Trophoblast cell (in vitro differentiated cells and primary cell): ENCODE results near the gene TALDO1.
A peak's percentile ranks its signal among the peaks of the same experiment; 100 is the strongest.

Experiments used
- DNase-seq, 2 donors: peaks; one replicate each; pipeline ENCODE4 v3.0.0-alpha.2; 2016
- H2AFZ ChIP-seq: 2 replicates; pipeline ENCODE4 v1.6.1; 2013; ENCODE audit warnings: low read length, moderate library complexity, mild to moderate bottlenecking; ENCODE audit not compliant: insufficient read depth, poor library complexity
- H2AK5ac ChIP-seq: 2 replicates; pipeline ENCODE4 v1.6.1; 2013; ENCODE audit warnings: mild to moderate bottlenecking, low read length
- H2BK120ac ChIP-seq: 2 replicates; pipeline ENCODE4 v1.6.1; 2013; ENCODE audit warnings: low read length, mild to moderate bottlenecking, moderate library complexity; ENCODE audit not compliant: insufficient read depth, poor library complexity
- H2BK12ac ChIP-seq: 2 replicates; pipeline ENCODE4 v1.6.1; 2013; ENCODE audit warnings: mild to moderate bottlenecking, low read length, moderate library complexity
- H2BK5ac ChIP-seq: 2 replicates; pipeline ENCODE4 v1.6.1; 2013; ENCODE audit warnings: low read length, low read depth, moderate library complexity, mild to moderate bottlenecking; ENCODE audit not compliant: poor library complexity
- H3K14ac ChIP-seq: 2 replicates; pipeline ENCODE4 v1.6.1; 2013; ENCODE audit warnings: mild to moderate bottlenecking, low read length
- H3K18ac ChIP-seq: 2 replicates; pipeline ENCODE4 v1.6.1; 2013; ENCODE audit warnings: mild to moderate bottlenecking, low read length
- H3K23ac ChIP-seq: 2 replicates; pipeline ENCODE4 v1.6.1; 2013; ENCODE audit warnings: low read length
- H3K27ac ChIP-seq: 2 replicates; pipeline ENCODE4 v1.5.1; 2013; ENCODE audit warnings: low read depth, mild to moderate bottlenecking, inconsistent platforms, low read length, moderate library complexity
- H3K27me3 ChIP-seq: 2 replicates; pipeline ENCODE4 v1.6.1; 2013; ENCODE audit warnings: inconsistent platforms, mild to moderate bottlenecking, low read length, moderate library complexity; ENCODE audit not compliant: insufficient read depth
- H3K36me3 ChIP-seq, 2 experiments: 1 replicate in 1 of 2; 2 replicates in 1 of 2; pipeline ENCODE4 v1.6.1; 2013; ENCODE audit warnings: low read length in 2 of 2, mild to moderate bottlenecking in 2 of 2, moderate library complexity in 1 of 2; ENCODE audit not compliant: insufficient read depth in 2 of 2, control insufficient read depth in 1 of 2
- H3K4ac ChIP-seq: 2 replicates; pipeline ENCODE4 v1.6.1; 2013; ENCODE audit warnings: low read depth, mild to moderate bottlenecking, low read length, moderate library complexity
- H3K4me1 ChIP-seq, 2 experiments: 1 replicate in 1 of 2; 2 replicates in 1 of 2; pipeline ENCODE4 v1.6.1; 2013; ENCODE audit warnings: low read length in 2 of 2, mild to moderate bottlenecking in 2 of 2, moderate library complexity in 1 of 2; ENCODE audit not compliant: insufficient read depth in 2 of 2, control insufficient read depth in 1 of 2
- H3K4me2 ChIP-seq: 2 replicates; pipeline ENCODE4 v1.6.1; 2013; ENCODE audit warnings: inconsistent platforms, mild to moderate bottlenecking, low read length, moderate library complexity
- H3K4me3 ChIP-seq: 2 replicates; pipeline ENCODE4 v1.5.1; 2013; ENCODE audit warnings: mild to moderate bottlenecking, low read depth, low read length, inconsistent platforms
- H3K79me1 ChIP-seq: one replicate; pipeline ENCODE4 v1.6.1; 2013; ENCODE audit warnings: low read length
- H3K79me2 ChIP-seq: 2 replicates; pipeline ENCODE4 v1.6.1; 2013; ENCODE audit warnings: low read length, mild to moderate bottlenecking; ENCODE audit not compliant: control insufficient read depth, insufficient read depth, poor library complexity
- H3K9ac ChIP-seq: 2 replicates; pipeline ENCODE4 v1.6.1; 2013; ENCODE audit warnings: mild to moderate bottlenecking, low read length
- H3K9me3 ChIP-seq: 2 replicates; pipeline ENCODE4 v1.6.1; 2013; ENCODE audit warnings: low read depth, mild to moderate bottlenecking, control low read depth, inconsistent platforms, low read length; ENCODE audit not compliant: insufficient read depth
- H4K12ac ChIP-seq: 2 replicates; pipeline ENCODE4 v1.6.1; 2013; ENCODE audit warnings: low read depth, mild to moderate bottlenecking, low read length, moderate library complexity
- H4K8ac ChIP-seq: 2 replicates; pipeline ENCODE4 v1.6.1; 2013; ENCODE audit warnings: low read depth, mild to moderate bottlenecking, low read length, moderate library complexity
- H4K91ac ChIP-seq: one replicate; pipeline ENCODE4 v1.6.1; 2013; ENCODE audit warnings: low read depth, mild to moderate bottlenecking, low read length, moderate library complexity
- WGBS: extraction: QIAGEN DNeasy Blood & Tissue Kit; methylation state at CpG from one replicate; pipeline ENCODE4 v1.1.7; 2013; ENCODE audit warnings: missing lambda C conversion rate; ENCODE audit not compliant: insufficient read length, insufficient coverage; ENCODE audit errors: extremely low coverage; 5-methylcytosine and 5-hydroxymethylcytosine counted together

The TALDO1 gene

GRCh38 chr11:748007-748359 is 719 bp downstream of the TALDO1 start:
- no CpG with 5 or more reads among the region's 18 CpGs for WGBS
- Histone ChIP-seq H3K23ac (peak overlapping the region; percentile 68), H2BK120ac (peak overlapping the region; percentile 62), H2BK5ac (no peak overlapping the region), H3K4me2 (peak overlapping the region; percentile 100), H2AFZ (peak overlapping the region; percentile 51), H3K36me3 (peaks cover 5 to 6% of the 10 kb centered on the region in 2 experiments), H2AK5ac (peak overlapping the region; percentile 86), H3K27ac (no peak overlapping the region), H3K14ac (peak overlapping the region; percentile 86), H2BK12ac (no peak overlapping the region), H3K9ac (peak overlapping the region; percentile 97), H3K18ac (peak overlapping the region; percentile 30), H3K27me3 (no peaks in the 10 kb centered on the region), H3K9me3 (peaks cover 2% of the 10 kb centered on the region), H3K4ac (peak overlapping the region; percentile 80), H3K4me3 (peak overlapping the region; percentile 98), H3K79me2 (peaks cover 25% of the 10 kb centered on the region), H4K91ac (peak overlapping the region; percentile 90), H4K12ac (no peak overlapping the region), H3K4me1 (peaks cover 4 to 6% of the 10 kb centered on the region in 2 experiments), H3K79me1 (peaks cover 11% of the 10 kb centered on the region), H4K8ac (peak overlapping the region; percentile 87)
- DNase-seq = peak in 1 of 2 donors; percentile 11

- Histone ChIP-seq H3K79me1 (peaks cover 11% of the 10 kb centered on the region), H2BK120ac (no peak overlapping the region), H3K4me3 (no peak overlapping the region), H3K27me3 (no peaks in the 10 kb centered on the region), H2BK5ac (no peak overlapping the region), H4K12ac (no peak overlapping the region), H3K4ac (peak overlapping the region; percentile 71), H3K9me3 (peaks cover 2% of the 10 kb centered on the region), H3K79me2 (peaks cover 25% of the 10 kb centered on the region), H2AFZ (no peak overlapping the region), H3K23ac (peak overlapping the region; percentile 44), H3K36me3 (peaks cover 5 to 6% of the 10 kb centered on the region in 2 experiments), H3K14ac (no peak overlapping the region), H2BK12ac (no peak overlapping the region), H3K18ac (no peak overlapping the region), H4K8ac (no peak overlapping the region), H2AK5ac (no peak overlapping the region), H3K4me2 (no peak overlapping the region), H4K91ac (no peak overlapping the region), H3K9ac (no peak overlapping the region), H3K4me1 (peaks cover 4 to 6% of the 10 kb centered on the region in 2 experiments), H3K27ac (no peak overlapping the region)
- no CpG with 5 or more reads among the region's 2 CpGs for WGBS
- no peak for DNase-seq
Measured at GRCh38 chr11:749731-750130, 2.5 kb downstream of the TALDO1 start.

- Histone ChIP-seq H3K4me3 (no peak overlapping the region), H2AK5ac (no peak overlapping the region), H3K9ac (no peak overlapping the region), H3K4me2 (no peak overlapping the region), H3K14ac (no peak overlapping the region), H3K4ac (no peak overlapping the region), H3K18ac (no peak overlapping the region), H4K12ac (no peak overlapping the region), H4K8ac (no peak overlapping the region), H3K36me3 (peaks cover 73% of the 10 kb centered on the region in 2 experiments), H4K91ac (no peak overlapping the region), H3K79me2 (no peaks in the 10 kb centered on the region), H3K79me1 (no peaks in the 10 kb centered on the region), H2BK12ac (no peak overlapping the region), H3K27me3 (no peaks in the 10 kb centered on the region), H3K27ac (no peak overlapping the region), H2BK5ac (no peak overlapping the region), H2AFZ (no peak overlapping the region), H3K9me3 (no peaks in the 10 kb centered on the region), H3K4me1 (no peaks in the 10 kb centered on the region), H3K23ac (no peak overlapping the region), H2BK120ac (no peak overlapping the region)
- DNase-seq = no peak
Measured at GRCh38 chr11:760236-760635, 13.0 kb downstream of the TALDO1 start.

- peaks cover 76% of the 10 kb centered on the region in 2 experiments for H3K36me3 ChIP-seq
- H4K8ac ChIP-seq = no peak overlapping the region
- H3K79me1 ChIP-seq = no peaks in the 10 kb centered on the region
- H3K4me2 ChIP-seq = no peak overlapping the region
- no peak overlapping the region for H2BK5ac ChIP-seq
- no peak overlapping the region for H3K14ac ChIP-seq
- H3K4me1 ChIP-seq = no peaks in the 10 kb centered on the region
- no peak overlapping the region for H2AK5ac ChIP-seq
- H4K91ac ChIP-seq = no peak overlapping the region
- H3K27me3 ChIP-seq = no peaks in the 10 kb centered on the region
- WGBS = no CpG with 5 or more reads among the region's 8 CpGs
- no peaks in the 10 kb centered on the region for H3K9me3 ChIP-seq
- no peak overlapping the region for H3K4ac ChIP-seq
- no peak overlapping the region for H3K9ac ChIP-seq
- H3K79me2 ChIP-seq = no peaks in the 10 kb centered on the region
- DNase-seq = no peak
- H3K23ac ChIP-seq = no peak overlapping the region
- no peak overlapping the region for H3K18ac ChIP-seq
- no peak overlapping the region for H3K4me3 ChIP-seq
- no peak overlapping the region for H3K27ac ChIP-seq
- no peak overlapping the region for H4K12ac ChIP-seq
- H2AFZ ChIP-seq = no peak overlapping the region
- no peak overlapping the region for H2BK120ac ChIP-seq
- H2BK12ac ChIP-seq = no peak overlapping the region
Measured at GRCh38 chr11:761526-762108, 14.4 kb downstream of the TALDO1 start.
